ENCODE results near the gene EPB41.
"Not testable (repeated sequence)": the region's sequence is repeated elsewhere in the genome, so short reads cannot be mapped to it uniquely, and the experiment has no call there.

EPB41 gene

DNA sequence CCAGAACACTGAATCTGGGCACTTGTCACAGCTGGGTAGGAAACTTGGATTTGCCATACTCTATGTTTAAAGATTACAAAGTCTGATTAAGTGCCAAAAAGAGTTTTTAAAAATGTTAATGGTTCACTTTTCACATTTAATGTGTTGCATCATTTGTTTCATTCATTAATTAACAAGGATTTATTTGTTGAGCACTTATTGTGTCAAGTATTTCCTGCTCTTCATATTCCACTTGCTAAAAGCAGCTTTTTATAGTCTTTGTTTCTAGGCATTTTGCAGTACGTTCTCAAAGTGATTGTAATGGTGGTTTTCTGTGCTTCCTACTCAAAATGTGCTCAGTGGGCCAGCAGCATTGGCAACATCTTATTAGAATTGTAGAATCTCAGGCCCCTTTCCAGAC lies 68.7 kb downstream of the EPB41 start:
- no peak for DNase-seq

DNA sequence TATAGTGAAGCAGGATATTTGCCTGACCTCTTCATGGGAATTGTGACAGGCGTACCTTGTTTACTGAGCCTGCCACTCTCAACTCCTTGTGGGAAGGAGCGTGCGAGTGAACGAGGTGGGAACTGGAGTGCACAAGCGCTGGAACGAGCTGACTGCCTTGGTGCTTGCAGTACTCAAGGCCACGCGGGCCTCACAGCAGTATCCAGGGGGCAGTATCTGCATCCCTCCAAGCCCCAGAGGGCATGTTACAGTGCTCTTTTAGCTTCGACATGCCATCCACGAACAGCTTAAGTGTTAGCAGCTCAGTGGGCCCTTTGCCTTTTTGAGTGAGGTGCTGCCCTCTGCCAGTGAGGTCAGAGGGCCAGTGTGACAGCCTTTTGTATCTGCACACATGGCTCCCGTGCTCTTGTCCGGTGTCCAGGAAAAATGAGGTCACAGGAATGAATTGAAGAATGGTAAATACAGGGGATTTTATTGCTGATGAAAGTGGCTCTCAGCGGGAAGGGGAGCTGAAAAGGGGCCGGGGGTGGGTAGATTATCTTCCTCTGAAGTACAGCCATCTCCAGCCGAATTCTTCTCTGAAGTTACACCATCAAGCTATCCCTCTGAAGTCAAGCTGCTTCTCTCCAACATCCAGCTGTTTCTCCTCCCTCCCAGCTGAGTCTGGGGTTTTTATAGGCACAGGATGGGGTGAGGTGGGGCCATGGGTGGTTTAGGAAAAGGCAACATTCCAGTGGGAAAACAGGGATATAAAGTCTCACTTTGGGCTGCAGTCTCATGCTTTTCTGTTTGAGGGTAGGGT lies 69.3 kb downstream of the EPB41 start:
- no peak for DNase-seq

DNA sequence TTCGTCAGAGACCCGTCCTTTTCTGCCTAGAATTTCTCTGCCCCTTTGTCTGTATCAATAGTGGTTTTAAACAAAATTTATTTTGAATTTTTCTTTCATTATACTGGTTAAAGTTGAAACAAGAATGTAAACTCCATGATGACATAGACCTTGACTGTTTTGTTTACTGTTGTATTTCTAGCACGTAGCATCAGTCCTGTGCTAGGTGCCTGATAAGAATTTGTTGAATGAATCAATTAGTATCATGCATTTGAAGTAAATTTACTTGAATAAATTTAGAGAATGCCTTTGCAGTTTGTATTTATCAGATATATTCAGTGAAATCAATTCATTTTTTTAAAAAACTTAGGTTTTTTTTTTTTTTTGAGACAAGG lies 69.9 kb downstream of the EPB41 start:
- no peak for DNase-seq

DNA sequence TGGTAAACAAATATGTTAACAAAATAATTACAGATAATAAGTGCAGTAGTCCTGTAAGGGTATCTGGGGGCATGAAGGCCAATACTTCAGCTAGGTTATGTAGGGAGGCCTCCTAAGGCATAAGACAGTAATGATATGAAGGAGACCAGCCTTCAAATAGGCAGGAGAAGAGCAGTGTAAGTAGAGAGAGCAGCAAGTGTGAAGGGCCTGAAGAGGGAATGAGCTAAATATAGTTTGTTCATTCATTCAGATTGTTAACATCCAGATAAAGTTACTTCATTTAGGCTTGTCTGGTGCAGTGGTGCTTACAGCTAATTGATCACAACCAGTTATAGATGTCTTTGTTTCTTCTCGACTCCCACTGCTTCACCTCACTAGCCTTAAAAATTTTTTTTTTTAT lies 71.1 kb downstream of the EPB41 start:
- DNase-seq, result no peak

DNA sequence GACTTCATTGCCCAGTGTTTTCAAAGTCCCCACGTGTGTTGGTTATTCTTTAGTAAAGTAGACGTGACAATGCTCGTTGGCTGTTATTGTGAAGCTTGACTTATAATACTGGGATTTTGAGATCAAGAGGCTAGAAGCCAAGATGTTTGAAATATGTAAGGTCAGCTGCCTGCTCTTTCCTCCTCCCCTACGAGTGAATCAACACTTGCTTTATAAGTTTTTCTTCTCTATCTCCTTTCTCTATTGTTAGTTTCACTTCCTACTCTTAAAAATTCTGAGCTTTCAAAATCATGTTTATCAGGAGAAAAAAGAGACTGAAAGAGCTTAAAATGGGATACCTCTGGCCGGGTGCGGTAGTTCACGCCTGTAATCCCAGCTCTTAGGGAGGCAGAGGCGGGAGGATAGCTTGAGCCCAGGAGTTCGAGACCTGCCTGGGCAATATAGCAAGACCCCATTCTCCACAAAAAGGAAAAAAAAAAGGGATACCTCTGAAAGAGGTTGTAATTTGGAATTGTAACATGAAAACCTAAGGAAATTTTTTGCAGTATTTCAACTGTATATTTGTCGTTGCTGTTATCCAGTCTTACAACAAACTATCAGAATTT lies 72.0 kb downstream of the EPB41 start:
- no peak for DNase-seq

DNA sequence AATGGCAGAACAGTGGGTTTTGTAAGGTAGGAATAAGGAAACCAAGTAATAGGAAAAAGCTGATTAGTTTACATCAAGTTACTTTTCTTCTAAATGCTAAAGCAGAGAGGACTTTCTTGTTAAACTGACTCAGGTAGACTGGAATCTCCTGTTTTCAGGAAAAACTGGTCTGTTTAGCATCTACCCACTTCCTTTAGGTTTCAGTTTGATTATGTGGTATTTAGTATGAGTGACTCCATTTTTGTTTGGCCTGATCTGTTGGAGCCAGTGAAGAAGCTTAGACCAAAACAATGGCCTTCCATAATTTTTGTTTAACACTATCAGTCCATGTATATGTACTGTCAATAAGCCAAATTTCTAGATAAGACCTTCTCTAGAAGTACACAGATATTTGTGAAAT lies 88.4 kb downstream of the EPB41 start:
- no peak for DNase-seq

DNA sequence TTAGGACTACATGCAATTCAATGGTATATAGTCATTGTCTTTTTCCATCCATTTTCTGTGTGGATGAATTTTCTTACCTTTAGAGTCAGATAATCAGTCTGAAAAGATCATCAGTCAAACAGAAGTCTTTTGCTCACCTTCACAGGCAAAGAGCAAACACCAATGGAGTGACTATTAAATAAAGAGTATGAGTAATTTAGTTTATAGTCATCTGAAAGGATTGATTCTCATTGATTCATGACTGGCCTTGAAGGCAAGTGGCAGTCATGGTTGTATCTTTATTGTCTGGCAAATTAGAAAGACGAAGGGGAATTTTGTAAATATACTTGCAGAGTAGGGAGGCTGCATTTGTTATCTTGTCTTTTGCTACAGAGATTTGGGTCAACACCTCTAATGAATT lies 89.9 kb downstream of the EPB41 start:
- no peak for DNase-seq

DNA sequence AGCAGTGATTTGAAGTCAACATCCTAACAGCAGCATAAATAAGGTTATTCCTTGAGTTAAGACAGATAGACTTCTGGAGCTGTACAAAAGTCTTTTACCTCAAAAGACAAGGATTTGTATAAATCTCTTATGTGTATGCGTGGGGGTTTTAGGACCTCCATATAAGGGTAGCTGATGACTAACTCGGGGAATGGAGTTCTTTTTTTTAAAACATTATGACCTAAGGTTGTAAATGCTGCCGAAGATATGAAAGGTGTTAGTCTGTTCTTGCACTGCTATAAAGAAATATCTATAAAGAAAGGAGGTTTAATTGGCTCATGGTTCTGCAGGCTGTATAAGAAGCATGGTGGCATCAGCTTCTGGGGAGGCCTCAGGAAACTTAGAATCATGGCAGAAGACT lies 90.4 kb downstream of the EPB41 start:
- no peak for DNase-seq

DNA sequence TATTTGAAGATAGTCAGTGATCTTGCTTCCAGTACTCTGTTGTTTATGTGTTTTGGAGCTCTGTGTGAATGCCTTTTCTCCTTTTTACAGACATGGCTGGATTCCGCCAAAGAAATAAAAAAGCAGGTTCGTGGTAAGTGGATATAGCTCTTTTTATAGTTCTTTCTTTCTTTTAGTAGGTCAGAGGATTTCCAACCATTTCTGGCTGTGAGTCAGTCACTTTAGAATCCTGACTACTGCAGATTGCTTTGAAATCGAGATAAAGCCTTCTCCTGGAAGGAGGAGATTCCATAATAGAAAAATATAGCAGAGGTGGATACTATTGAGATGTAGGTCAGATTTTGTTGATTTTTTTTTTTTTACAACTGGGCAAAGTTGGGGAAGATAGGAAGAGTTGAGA lies 97.4 kb downstream of the EPB41 start:
- no peak for DNase-seq

DNA sequence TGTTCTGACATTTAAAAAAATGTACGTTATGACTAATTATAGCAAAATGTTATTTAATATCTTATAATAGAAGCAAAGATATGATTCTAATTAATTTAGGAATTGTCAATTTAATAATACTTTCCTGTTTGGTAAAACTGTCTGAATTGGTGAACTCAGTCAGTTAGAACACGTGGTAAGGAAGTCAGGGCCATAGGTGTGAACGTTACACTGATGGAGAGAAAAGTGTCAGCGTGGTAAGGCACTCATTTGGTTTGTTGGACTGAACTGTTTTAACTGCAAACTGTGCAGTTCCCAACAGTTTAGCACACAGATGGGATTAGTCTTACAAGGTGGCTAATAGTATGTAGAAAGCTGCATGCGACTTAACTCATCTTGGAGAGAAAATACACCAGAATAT lies 102.9 kb downstream of the EPB41 start:
- no peak for DNase-seq

DNA sequence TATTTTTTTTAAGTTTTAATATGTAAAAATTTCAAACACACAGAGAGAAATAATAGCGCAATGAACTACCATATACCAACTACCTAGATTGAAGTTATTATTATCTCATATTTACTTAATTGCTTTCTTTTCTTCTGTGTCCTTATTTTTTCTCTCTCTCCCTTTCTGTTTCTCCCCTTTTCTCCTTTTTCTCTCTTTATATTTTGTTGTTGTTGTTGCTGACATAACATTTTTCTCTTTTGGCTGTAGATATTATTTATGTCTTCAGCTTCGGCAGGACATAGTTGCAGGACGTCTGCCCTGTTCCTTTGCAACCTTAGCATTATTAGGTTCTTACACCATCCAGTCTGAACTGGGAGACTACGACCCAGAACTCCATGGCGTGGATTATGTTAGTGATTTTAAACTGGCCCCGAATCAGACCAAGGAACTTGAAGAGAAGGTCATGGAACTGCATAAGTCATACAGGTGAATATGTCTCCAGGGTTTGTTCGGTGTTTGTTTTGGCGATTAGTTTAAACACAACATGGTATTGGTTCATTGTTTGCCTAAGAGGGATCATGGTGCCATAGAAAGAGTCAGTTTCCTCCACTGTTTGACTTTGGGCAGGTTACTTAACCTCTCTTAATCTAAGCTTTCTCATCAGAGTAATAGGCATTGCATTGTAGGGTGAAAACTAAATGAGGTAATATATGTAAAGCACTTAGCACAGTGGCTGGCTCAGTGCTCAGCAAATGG lies 103.8 kb downstream of the EPB41 start:
- no peak for DNase-seq

DNA sequence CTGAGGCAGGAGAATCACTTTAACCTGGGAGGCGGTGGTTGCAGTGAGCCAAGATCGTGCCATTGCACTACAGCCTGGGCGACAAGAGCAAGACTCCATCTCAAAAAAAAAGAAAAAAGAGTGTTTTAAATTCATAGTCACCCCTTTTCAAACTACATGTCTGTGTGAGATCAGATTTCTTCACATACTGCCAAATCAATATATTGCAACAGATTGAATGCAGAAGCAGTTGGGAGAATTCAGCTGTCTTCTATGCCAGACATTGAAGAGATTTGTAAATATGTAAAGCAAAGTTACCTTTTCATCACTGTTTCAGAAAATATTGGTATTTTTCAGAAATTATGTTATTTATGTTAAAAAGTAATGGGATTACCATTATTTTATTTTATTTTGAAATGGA lies 108.3 kb downstream of the EPB41 start:
- no peak for DNase-seq

DNA sequence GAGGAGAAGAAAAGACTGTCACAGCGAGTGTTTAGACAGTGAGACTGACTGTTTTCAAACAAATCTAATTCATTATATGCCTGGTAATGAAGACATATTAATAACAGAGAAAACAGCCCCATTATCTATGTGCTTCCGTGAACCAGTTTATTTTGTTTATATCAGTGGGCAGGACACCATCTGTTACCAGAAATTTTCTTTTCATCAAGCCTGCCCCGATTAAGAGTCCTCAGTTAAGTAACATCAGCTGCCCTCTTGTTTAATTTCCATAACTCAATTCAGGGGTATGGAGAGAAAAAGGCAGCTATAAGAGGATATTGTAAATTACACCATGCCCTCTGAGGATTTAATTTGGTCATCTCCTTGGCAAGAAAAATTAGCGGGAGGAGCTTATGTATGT lies 115.3 kb downstream of the EPB41 start:
- no peak for DNase-seq

DNA sequence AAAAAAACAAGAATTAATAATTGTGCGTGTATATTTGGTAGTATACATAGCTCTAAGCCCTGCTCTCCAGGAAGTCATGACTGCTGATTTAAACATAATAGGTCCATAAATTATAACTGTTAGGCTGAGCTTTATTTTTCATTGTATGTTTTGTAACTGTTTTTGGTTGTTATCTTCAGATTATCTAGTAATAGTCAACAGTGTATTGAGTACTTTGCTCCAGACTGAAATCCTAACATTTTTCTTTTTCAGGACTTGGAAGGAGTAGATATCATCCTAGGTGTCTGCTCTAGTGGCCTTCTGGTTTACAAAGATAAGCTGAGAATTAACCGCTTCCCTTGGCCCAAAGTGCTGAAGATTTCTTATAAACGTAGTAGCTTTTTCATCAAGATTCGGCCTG lies 118.5 kb downstream of the EPB41 start:
- DNase-seq, result no peak

DNA sequence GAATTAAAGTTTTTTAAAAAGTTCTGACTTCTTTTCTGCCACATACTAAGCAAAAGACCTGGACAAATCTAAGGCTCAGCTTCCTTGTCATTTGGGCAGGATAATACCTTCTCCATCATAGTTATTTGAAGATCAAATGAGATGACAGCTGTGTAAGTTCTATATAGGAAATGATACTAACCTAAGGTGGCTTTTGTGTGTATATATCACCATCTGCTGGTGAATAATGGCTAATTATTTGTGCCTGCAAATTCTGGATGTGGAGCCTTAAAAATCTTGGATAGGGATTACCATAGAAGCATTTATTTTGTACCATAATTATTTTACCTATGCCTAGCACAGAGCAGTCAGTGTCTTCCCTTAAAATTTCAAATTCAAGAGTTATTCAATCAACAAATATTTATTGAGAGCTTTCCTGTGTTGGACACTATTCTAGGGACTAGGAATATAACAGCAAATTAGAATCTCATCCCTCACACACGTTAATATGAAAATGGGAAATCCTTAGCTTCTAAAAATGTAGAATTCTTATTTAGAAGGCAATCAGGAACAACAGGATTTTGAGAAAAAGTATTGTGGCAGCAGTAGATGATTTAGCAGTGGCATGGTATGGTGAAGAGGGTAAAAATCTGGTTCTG lies 119.6 kb downstream of the EPB41 start:
- DNase-seq, result no peak

DNA sequence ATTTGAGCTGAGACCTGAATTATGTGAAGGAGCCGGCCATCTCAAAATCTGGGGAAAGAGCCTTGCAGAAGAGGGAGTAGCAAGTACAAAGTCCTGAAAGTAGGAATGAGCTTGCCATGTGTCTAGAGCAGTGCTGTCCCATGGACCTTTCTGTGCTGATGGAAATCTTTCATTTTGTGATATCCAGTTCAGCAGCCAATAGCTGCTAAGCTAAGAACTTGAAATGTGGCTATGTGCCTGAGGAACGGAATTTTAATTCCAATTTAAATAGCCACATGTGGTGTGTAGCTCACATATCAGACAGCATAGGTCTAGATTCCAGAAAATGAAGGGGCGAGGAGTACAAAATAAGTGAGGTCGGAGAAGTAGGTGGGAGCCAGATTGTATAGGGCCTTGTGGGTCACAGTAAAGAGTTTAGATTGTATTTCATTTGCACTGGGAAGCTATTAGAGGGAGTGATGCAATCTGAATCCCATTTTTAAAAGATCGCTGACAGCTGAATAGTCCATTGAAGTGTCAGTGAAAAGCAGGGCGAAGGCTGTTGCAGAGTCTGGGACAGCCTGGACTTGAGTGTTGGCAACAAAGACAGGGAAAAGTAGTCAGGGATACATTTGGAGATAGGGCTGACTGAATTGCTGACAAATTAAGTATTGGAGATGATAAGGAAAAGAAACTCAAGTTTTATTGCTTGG lies 129.1 kb downstream of the EPB41 start:
- DNase-seq, result peak; percentile 18

DNA sequence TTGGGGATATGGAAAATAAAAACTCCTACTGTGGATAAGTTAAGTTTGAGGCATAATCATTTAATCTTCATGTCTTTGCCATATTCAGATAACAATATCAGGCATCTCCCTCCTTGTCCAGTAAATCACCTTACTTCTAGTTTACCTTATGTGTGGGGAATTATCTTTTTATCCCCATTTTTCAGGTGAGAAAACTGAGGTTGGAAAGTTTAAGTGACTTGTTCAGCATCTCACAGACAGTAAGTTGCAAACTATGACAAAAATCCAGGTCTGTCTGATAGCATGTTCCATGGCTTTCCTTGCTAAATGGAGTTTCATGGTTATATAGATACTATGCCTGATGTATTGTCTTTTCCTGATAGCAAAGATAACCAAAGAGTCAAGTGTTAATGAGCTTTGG lies 129.6 kb downstream of the EPB41 start:
- no peak for DNase-seq

DNA sequence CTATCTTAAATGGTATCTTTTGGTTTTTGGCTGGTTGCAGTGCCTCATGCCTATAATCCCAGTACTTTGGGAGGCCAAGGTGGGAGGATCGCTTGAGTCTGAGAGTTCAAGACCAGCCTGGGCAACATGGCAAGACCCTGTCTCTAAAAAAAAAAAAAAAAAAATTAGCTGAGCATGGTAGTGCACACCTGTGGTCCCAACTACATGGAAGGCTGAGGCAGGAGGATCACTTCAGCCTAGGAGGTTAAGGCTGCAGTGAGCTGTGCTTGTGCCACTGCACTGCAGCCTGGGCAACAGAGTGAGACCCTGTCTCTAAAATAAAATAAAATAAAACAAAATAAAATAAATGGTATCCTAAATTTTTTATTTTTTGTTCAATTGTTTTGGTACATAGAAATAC lies 131.3 kb downstream of the EPB41 start:
- DNase-seq, result not testable (repeated sequence)

DNA sequence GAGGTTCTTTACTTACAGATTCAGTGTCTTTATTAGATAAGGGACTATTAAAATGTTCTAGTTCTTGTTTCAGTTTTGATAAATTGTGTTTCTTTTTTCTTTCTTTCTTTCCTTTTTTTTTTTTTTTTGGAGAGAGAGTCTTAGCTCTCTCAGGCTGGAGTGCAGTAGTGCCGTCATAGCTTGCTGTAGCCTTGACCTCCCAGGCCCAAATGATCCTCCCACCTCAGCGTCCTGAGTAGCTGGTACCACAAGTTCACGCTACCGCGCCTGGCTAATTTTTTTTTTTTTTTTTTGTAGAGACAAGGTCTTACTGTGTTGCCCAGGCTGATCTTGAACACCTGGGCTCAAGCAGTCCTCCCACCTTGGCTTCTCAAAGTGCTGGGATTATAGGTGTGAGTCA lies 132.8 kb downstream of the EPB41 start:
- no peak for DNase-seq

DNA sequence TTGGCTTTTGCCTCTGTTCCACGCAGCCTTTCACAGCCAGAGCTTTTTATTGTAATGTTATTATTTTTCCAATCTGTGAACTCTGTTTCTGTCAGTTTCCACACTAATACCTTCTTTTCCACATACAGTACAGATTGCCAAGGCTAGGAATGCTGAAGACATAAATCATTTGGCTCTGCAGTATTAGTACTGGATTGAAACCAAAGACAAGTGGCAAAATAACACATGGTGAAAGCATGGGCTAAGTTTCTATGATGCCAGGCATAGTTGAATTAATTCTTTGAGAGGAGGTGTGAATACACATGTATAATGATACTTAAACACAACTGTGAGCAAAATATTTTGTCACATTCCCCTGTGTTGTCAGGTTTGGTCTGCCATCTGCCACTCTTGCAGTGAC lies 135.8 kb downstream of the EPB41 start:
- DNase-seq, result no peak

DNA sequence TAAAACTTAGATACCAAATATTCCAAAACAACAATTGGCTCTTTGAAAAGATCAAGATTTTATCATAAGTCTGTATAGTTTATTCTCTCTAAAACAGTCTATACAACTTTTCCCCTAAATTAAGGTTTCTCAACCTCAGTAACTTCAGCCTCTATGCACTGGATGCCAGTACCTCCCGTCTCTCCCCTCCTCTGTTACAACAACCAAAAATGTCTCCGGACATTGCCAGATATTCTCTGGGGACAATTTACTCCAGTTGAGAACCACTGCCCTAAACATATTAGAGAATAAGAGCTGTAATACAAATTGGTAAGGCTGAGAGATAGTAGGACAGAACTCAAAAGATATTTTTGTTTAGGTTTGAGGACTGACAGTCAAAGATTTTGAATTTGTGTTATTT lies 137.7 kb downstream of the EPB41 start:
- no peak for DNase-seq

DNA sequence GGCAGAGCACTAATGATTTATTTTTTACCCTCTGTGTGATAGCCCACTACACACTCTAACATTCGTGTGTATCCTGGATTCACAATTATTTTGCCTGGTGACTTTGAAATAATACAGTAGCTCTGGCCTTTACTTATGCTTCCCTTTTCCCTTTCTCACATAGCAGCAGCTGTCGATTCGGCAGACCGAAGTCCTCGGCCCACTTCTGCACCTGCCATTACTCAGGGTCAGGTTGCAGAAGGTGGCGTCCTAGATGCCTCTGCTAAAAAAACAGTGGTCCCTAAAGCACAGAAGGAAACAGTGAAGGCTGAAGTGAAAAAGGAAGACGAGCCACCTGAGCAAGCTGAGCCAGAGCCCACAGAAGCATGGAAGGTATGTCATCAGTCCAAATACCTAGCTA lies 138.6 kb downstream of the EPB41 start:
- DNase-seq, result no peak

DNA sequence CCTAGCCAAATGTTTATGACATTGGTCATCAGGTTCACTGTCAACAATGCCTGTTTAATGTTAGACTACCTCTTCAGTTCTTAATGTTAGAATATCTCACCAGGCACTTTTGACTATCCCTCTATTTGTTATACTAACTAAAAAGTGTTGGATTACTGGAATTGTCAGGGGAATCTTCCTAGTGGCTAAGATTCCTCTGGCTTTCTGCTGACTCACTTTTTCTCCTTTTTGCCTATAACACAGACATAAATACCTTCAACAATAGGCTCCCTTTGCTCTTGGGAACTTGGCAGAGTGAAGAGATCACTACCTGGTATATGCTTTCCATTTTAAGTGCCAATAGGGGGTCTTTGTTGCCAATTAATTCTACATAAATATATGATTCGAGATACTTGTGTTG lies 140.8 kb downstream of the EPB41 start:
- no peak for DNase-seq
